Stimulated activated CD8-positive, alpha-beta memory T cell treated with anti-CD3 and anti-CD28 coated beads, Interleukin-7, amount 100 ng/mL, for 4 hours (primary cell): ENCODE results near the gene EPHX1.
"Not testable (repeated sequence)": the region's sequence is repeated elsewhere in the genome, so short reads cannot be mapped to it uniquely, and the experiment has no call there.

ENCODE experiments used
- DNase-seq, 2 donors: peaks; one replicate each; pipeline ENCODE4 v3.0.0-alpha.2; 2020; ENCODE audit warnings: low read depth in 2 of 2

EPHX1 gene

GRCh38 chr1:225881081-225881958 is 71.4 kb downstream of the EPHX1 start:
- DNase-seq: peak in 1 of 2 donors; percentile 33

- DNase-seq: peak; percentile 82
Observed at GRCh38 chr1:225881959-225882693, 72.2 kb downstream of the EPHX1 start, which contains the start of gene TMEM63A. TMEM63A (minus strand) TSS chr1:225882380; CDS start chr1:225877580, 4,800 bp downstream.

GRCh38 chr1:225882694-225883615 is 73.0 kb downstream of the EPHX1 start:
- DNase-seq: peak in 1 of 2 donors; percentile 16

- DNase-seq: no peak
Observed at GRCh38 chr1:225883616-225884265, 73.8 kb downstream of the EPHX1 start.

GRCh38 chr1:225885336-225885735 is 75.4 kb downstream of the EPHX1 start:
- DNase-seq: no peak

GRCh38 chr1:225886159-225887029 is 76.5 kb downstream of the EPHX1 start:
- DNase-seq: no peak

- DNase-seq: no peak
Observed at GRCh38 chr1:225887030-225887314, 77.0 kb downstream of the EPHX1 start.

- DNase-seq: not testable (repeated sequence)
Observed at GRCh38 chr1:225887554-225888288, 77.8 kb downstream of the EPHX1 start.

- DNase-seq: no peak
Observed at GRCh38 chr1:225888289-225888897, 78.5 kb downstream of the EPHX1 start.

GRCh38 chr1:225888898-225889601 is 79.1 kb downstream of the EPHX1 start, which contains the start of gene LEFTY1:
LEFTY1 (minus strand) TSS chr1:225889146; CDS start chr1:225889066, 80 bp downstream.
- no peak for DNase-seq

GRCh38 chr1:225889743-225890142 is 79.8 kb downstream of the EPHX1 start:
- DNase-seq: no peak

GRCh38 chr1:225890346-225891228 is 80.7 kb downstream of the EPHX1 start:
- DNase-seq: no peak

GRCh38 chr1:225891229-225891972 is 81.5 kb downstream of the EPHX1 start:
- no peak for DNase-seq

GRCh38 chr1:225892307-225892706 is 82.4 kb downstream of the EPHX1 start:
- DNase-seq: no peak
